ENCODE results near the gene CFAP251. TPM values are rescaled to one million over a fixed set of nuclear protein-coding genes. Genes with fewer than 3 reads are reported as not detected.
"Not testable (repeated sequence)": the region's sequence is repeated elsewhere in the genome, so short reads cannot be mapped to it uniquely, and the experiment has no call there.

The CFAP251 gene, protein sequence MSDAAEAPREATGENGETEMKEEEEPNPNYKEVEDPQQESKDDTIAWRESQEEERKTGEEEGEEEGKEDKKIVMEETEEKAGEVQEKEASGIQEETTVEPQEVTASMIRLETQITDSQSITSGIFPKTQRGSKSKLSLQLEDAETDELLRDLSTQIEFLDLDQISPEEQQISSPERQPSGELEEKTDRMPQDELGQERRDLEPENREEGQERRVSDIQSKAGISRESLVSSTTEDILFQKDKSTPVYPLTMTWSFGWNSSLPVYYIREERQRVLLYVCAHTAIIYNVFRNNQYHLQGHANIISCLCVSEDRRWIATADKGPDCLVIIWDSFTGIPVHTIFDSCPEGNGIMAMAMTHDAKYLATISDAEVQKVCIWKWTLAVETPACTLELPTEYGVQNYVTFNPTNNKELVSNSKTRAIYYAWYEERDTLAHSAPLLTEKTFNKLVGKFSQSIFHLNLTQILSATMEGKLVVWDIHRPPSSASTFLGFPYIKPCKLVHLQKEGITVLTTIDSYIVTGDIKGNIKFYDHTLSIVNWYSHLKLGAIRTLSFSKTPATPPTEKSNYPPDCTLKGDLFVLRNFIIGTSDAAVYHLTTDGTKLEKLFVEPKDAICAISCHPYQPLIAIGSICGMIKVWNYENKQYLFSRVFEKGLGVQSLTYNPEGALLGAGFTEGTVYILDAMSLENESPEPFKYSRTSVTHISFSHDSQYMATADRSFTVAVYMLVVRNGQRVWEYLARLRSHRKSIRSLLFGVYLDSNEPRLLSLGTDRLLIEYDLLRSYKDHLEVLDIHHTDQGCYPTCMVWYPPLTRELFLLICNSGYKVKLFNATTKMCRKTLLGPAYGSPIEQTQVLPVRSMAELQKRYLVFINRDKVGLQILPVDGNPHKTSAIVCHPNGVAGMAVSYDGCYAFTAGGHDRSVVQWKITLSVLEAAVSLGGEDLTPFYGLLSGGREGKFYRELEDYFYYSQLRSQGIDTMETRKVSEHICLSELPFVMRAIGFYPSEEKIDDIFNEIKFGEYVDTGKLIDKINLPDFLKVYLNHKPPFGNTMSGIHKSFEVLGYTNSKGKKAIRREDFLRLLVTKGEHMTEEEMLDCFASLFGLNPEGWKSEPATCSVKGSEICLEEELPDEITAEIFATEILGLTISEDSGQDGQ
- 1 to 10 TPM in 3 of 4 donors, under 1 TPM in 1; 0.30 to 6.2 (median 3.4) TPM for total RNA-seq

DNA sequence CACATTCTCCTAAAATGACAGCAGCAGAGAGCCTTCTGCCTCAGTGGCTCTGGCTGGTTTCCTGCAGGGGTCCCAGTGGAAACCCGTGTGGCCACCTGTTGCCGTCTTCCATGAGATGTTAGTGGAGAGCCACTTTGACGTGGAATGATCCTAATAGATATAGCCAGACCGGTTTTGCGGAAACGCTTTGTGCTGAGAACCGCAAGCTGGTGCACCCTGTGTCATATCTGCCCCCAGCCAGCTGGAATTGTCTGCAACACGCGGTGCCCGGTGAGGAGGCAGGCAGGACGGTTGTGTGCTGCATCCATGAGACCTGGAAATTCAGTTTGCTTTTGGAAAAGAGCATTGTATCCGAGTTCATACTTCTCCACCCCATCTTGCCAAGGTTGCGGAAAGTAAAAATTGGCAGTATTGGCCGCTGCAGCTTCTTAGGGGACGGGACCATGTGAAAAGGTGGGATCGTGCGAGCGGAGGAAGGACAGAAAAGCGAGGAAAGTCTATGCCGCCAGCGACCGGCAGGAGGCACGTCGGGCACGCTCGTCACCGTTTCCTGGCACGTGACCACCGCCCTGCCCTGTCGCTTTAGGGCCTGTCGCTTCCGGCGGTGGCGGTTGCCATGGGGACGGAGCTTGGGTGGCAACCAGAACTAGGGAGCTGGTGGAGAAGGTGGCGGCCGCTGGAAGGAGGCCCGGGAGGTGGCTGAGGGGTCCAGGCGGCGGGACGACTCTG, at the start of gene CFAP251:
TSS of gene CFAP251 (plus strand) at position 643 of the 729 bp plus-strand sequence. CDS start 2,714 bp downstream, outside the sequence.
- 16 to 35% methylated on average over 33 to 41 of the region's 41 CpGs for WGBS, 2 donors
- H3K4me3 ChIP-seq (ENCODE audit: low read depth, poor library complexity, severe bottlenecking) = no peak within 1 kb of the TSS
- intact Hi-C loops (cut with DNase I; ENCODE audit: low total_unique reads) = no loop called here
- TF ChIP-seq POLR2A (IDR thresholded peaks at IDR 0.05) = no peak
- TF ChIP-seq, protein P1, sequence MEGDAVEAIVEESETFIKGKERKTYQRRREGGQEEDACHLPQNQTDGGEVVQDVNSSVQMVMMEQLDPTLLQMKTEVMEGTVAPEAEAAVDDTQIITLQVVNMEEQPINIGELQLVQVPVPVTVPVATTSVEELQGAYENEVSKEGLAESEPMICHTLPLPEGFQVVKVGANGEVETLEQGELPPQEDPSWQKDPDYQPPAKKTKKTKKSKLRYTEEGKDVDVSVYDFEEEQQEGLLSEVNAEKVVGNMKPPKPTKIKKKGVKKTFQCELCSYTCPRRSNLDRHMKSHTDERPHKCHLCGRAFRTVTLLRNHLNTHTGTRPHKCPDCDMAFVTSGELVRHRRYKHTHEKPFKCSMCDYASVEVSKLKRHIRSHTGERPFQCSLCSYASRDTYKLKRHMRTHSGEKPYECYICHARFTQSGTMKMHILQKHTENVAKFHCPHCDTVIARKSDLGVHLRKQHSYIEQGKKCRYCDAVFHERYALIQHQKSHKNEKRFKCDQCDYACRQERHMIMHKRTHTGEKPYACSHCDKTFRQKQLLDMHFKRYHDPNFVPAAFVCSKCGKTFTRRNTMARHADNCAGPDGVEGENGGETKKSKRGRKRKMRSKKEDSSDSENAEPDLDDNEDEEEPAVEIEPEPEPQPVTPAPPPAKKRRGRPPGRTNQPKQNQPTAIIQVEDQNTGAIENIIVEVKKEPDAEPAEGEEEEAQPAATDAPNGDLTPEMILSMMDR (IDR thresholded peaks at IDR 0.05) = peak in 2 of 3 donors; percentile 52 to 65
- peak; percentile 93 to 99 for DNase-seq (ENCODE audit: low spot score in 2 of 2)

DNA sequence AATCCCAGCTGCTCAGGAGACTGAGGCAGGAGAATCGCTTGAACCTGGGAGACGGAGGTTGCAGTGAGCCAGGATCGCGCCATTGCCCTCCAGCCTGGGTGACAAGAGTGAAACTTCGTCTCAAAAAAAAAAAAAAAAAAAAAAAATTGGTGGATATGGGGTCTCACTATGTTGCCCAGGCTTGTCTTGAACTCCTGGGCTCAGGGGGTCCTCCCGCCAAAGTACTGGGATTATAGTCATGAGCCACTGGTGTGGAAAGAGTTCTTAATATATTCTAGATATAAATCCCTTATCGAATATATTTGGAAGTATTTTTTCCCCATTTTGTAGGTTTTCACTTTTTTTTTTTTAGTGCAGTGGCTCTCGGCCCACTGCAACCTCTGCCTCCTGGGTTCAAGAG, 49.2 kb upstream of the CFAP251 start:
- intact Hi-C loops (cut with DNase I; ENCODE audit: low total_unique reads); H3K4me3 ChIP-seq (ENCODE audit: low read depth, poor library complexity, severe bottlenecking); DNase-seq (ENCODE audit: low spot score in 2 of 2): not testable (repeated sequence)
- WGBS, 2 donors = 92 to 94% methylated on average over 8 of the region's 8 CpGs

DNA sequence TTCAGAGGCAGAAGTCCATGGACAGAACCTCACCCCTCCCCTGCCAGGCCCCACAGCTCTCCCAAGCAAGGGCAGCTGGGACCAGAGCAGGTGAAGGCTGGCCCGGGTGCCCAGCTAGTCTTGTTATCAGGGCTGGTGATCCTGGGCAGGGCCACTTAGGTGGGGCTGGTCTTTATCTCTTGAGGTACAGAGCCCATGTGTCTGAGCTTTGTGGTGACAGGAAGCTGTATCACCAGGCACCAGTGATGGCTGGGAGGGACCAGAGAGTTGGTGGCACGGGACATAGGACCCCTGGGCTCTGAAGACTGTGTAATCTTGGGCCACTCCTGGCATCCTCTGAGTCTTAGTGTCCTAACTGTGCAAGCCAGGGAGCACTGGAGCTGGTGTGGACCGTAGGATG, 46.9 kb upstream of the CFAP251 start:
- WGBS, 2 donors = 80 to 90% methylated on average over 1 to 2 of the region's 3 CpGs
- intact Hi-C loops (cut with DNase I; ENCODE audit: low total_unique reads) = no loop called here
- no peak for DNase-seq (ENCODE audit: low spot score in 2 of 2)
- TF ChIP-seq, protein P1 (IDR thresholded peaks at IDR 0.05) = no peak
- no peak for TF ChIP-seq POLR2A (IDR thresholded peaks at IDR 0.05)
- no peak overlapping the region for H3K4me3 ChIP-seq (ENCODE audit: low read depth, poor library complexity, severe bottlenecking)

DNA sequence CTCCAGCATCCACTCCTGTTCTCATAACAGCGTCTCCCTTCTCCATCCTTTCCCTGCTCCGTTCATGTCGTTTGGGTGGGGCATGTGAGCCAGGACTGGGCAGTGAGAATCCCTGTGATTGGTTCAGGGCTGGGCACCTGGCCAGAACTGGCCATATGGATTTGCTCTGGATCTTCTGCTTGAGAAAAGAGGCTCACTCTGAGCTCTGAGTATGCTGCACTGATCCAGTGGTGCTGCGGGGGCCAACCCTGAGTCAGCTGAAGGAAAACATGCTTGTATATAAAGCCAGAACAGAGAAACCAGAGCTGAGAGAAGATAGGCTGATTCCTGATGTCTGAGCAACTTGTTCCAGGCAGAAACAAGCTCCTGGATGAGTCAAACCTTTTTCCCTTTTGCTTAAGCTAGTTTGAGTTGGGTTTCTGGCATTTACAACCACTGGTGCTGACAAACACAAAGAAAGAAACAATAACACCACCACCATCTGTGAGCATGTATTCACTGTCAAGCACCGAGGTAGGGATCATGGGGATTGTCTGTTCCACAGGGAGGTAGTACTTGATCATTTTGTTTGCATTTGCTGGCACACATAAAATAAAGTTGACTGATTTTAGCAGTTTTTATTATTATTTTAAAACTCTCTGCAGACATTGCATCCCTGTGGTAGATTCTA, 45.7 kb upstream of the CFAP251 start:
- no peak overlapping the region for H3K4me3 ChIP-seq (ENCODE audit: low read depth, poor library complexity, severe bottlenecking)
- intact Hi-C loops (cut with DNase I; ENCODE audit: low total_unique reads) = no loop called here
- 52 to 63% methylated on average over 5 of the region's 5 CpGs for WGBS, 2 donors
- no peak for DNase-seq (ENCODE audit: low spot score in 2 of 2)
- TF ChIP-seq, protein P1 (IDR thresholded peaks at IDR 0.05) = no peak
- TF ChIP-seq POLR2A (IDR thresholded peaks at IDR 0.05) = no peak

DNA sequence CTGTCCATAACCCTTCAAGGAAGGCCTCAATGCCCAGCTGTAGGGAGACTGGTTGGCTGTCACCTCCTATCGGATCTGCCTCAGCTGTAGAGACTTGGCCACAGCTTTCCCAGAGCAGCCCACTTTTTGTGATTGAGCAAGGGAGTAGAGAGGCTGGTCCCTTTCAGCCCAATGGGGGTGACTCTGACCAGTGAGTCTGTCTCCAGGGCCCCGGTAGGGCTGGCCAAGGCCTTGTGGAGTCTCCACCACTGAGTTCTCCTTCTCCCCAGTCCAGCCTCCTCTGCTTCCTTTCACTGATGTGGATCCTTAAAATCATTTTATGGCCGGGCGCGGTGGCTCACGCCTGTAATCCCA, 45.2 kb upstream of the CFAP251 start:
- WGBS, 2 donors = 95 to 96% methylated on average over 6 of the region's 6 CpGs
- intact Hi-C loops (cut with DNase I; ENCODE audit: low total_unique reads) = no loop called here
- H3K4me3 ChIP-seq (ENCODE audit: low read depth, poor library complexity, severe bottlenecking) = no peak overlapping the region
- DNase-seq (ENCODE audit: low spot score in 2 of 2) = no peak
- TF ChIP-seq, protein P1 (IDR thresholded peaks at IDR 0.05) = no peak
- TF ChIP-seq POLR2A (IDR thresholded peaks at IDR 0.05) = no peak

All from lower leg skin (tissue), 4 donors.